ENCODE measurements around the gene PTBP1. TPM values are rescaled to one million over a fixed set of nuclear protein-coding genes. Genes with fewer than 3 reads are reported as not detected.

The PTBP1 gene
- polyA plus RNA-seq, 1 donor from 2014 or later: 27.3 TPM

- no peaks in the 10 kb centered on the region for H3K36me3 ChIP-seq (ENCODE audit: insufficient read depth, low read length)
- H3K4me2 ChIP-seq (ENCODE audit: low read length): no peak overlapping the region
- H3F3A ChIP-seq (ENCODE audit: insufficient read depth, low read length, poor library complexity, severe bottlenecking): no peaks in the 10 kb centered on the region
- TF ChIP-seq, protein P1, sequence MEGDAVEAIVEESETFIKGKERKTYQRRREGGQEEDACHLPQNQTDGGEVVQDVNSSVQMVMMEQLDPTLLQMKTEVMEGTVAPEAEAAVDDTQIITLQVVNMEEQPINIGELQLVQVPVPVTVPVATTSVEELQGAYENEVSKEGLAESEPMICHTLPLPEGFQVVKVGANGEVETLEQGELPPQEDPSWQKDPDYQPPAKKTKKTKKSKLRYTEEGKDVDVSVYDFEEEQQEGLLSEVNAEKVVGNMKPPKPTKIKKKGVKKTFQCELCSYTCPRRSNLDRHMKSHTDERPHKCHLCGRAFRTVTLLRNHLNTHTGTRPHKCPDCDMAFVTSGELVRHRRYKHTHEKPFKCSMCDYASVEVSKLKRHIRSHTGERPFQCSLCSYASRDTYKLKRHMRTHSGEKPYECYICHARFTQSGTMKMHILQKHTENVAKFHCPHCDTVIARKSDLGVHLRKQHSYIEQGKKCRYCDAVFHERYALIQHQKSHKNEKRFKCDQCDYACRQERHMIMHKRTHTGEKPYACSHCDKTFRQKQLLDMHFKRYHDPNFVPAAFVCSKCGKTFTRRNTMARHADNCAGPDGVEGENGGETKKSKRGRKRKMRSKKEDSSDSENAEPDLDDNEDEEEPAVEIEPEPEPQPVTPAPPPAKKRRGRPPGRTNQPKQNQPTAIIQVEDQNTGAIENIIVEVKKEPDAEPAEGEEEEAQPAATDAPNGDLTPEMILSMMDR (IDR thresholded peaks at IDR 0.05; ENCODE audit: poor library complexity, severe bottlenecking): no peak
- TF ChIP-seq POLR2AphosphoS5 (IDR thresholded peaks at IDR 0.05): no peak
- H2AFZ ChIP-seq (ENCODE audit: low read depth, low read length): no peak overlapping the region
- no peaks in the 10 kb centered on the region for H3K79me2 ChIP-seq (replicated peaks; ENCODE audit: insufficient read depth, low read length)
- H3K27ac ChIP-seq (ENCODE audit: low read length): no peak overlapping the region
- no peaks in the 10 kb centered on the region for H4K20me1 ChIP-seq (ENCODE audit: insufficient read depth)
- H3K4me3 ChIP-seq (ENCODE audit: low read length): no peak overlapping the region
- H3K9me3 ChIP-seq (ENCODE audit: low read length): no peaks in the 10 kb centered on the region
- no peak overlapping the region for H3K9ac ChIP-seq (ENCODE audit: low read length)
- no peaks in the 10 kb centered on the region for H3K9me2 ChIP-seq (ENCODE audit: insufficient read depth, low read length)
- no peaks in the 10 kb centered on the region for H3K27me3 ChIP-seq (ENCODE audit: insufficient read depth, low read depth, low read length)
These were observed 41.0 kb upstream of the PTBP1 start for GRCh38 chr19:756236-756635.

GRCh38 chr19:756821-757688, 40.2 kb upstream of the PTBP1 start:
- H3K4me2 ChIP-seq (ENCODE audit: low read length): no peak overlapping the region
- no peaks in the 10 kb centered on the region for H3K9me3 ChIP-seq (ENCODE audit: low read length)
- H3K79me2 ChIP-seq (replicated peaks; ENCODE audit: insufficient read depth, low read length): no peaks in the 10 kb centered on the region
- no peaks in the 10 kb centered on the region for H3K9me2 ChIP-seq (ENCODE audit: insufficient read depth, low read length)
- TF ChIP-seq EZH2 (IDR thresholded peaks at IDR 0.05; ENCODE audit: borderline replicate concordance, insufficient read depth, low read length, poor library complexity, severe bottlenecking) (no peak), RAD21 (conservative IDR thresholded peaks at IDR 0.05) (no peak), EP300 (conservative IDR thresholded peaks at IDR 0.05; ENCODE audit: poor library complexity, severe bottlenecking) (no peak), TAF1 (IDR thresholded peaks at IDR 0.05; ENCODE audit: low read depth) (no peak), POLR2AphosphoS5 (IDR thresholded peaks at IDR 0.05) (no peak), MXI1 (conservative IDR thresholded peaks at IDR 0.05; ENCODE audit: poor library complexity, severe bottlenecking) (no peak), SMC3 (conservative IDR thresholded peaks at IDR 0.05; ENCODE audit: poor library complexity) (no peak)
- TF ChIP-seq, protein P2, sequence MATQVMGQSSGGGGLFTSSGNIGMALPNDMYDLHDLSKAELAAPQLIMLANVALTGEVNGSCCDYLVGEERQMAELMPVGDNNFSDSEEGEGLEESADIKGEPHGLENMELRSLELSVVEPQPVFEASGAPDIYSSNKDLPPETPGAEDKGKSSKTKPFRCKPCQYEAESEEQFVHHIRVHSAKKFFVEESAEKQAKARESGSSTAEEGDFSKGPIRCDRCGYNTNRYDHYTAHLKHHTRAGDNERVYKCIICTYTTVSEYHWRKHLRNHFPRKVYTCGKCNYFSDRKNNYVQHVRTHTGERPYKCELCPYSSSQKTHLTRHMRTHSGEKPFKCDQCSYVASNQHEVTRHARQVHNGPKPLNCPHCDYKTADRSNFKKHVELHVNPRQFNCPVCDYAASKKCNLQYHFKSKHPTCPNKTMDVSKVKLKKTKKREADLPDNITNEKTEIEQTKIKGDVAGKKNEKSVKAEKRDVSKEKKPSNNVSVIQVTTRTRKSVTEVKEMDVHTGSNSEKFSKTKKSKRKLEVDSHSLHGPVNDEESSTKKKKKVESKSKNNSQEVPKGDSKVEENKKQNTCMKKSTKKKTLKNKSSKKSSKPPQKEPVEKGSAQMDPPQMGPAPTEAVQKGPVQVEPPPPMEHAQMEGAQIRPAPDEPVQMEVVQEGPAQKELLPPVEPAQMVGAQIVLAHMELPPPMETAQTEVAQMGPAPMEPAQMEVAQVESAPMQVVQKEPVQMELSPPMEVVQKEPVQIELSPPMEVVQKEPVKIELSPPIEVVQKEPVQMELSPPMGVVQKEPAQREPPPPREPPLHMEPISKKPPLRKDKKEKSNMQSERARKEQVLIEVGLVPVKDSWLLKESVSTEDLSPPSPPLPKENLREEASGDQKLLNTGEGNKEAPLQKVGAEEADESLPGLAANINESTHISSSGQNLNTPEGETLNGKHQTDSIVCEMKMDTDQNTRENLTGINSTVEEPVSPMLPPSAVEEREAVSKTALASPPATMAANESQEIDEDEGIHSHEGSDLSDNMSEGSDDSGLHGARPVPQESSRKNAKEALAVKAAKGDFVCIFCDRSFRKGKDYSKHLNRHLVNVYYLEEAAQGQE (IDR thresholded peaks at IDR 0.05; ENCODE audit: borderline replicate concordance): no peak
- TF ChIP-seq, protein P1 (IDR thresholded peaks at IDR 0.05; ENCODE audit: poor library complexity, severe bottlenecking): no peak
- no peaks in the 10 kb centered on the region for H3K36me3 ChIP-seq (ENCODE audit: insufficient read depth, low read length)
- H4K20me1 ChIP-seq (ENCODE audit: insufficient read depth): no peaks in the 10 kb centered on the region
- H3K27me3 ChIP-seq (ENCODE audit: insufficient read depth, low read depth, low read length): no peaks in the 10 kb centered on the region
- H2AFZ ChIP-seq (ENCODE audit: low read depth, low read length): no peak overlapping the region
- H3F3A ChIP-seq (ENCODE audit: insufficient read depth, low read length, poor library complexity, severe bottlenecking): no peaks in the 10 kb centered on the region
- H3K9ac ChIP-seq (ENCODE audit: low read length): no peak overlapping the region
- H3K4me3 ChIP-seq (ENCODE audit: low read length): no peak overlapping the region
- H3K27ac ChIP-seq (ENCODE audit: low read length): no peak overlapping the region
